NCI-H2029 (cell line): Measurements from ENCODE around the gene PLCD3.
"Not testable (repeated sequence)": the region's sequence is repeated elsewhere in the genome, so short reads cannot be mapped to it uniquely, and the experiment has no call there.

ENCODE experiments used
- DNase-seq: peaks from one replicate; lab custom pipeline; 2025; lab: John Stamatoyannopoulos, UW

The PLCD3 gene

DNA sequence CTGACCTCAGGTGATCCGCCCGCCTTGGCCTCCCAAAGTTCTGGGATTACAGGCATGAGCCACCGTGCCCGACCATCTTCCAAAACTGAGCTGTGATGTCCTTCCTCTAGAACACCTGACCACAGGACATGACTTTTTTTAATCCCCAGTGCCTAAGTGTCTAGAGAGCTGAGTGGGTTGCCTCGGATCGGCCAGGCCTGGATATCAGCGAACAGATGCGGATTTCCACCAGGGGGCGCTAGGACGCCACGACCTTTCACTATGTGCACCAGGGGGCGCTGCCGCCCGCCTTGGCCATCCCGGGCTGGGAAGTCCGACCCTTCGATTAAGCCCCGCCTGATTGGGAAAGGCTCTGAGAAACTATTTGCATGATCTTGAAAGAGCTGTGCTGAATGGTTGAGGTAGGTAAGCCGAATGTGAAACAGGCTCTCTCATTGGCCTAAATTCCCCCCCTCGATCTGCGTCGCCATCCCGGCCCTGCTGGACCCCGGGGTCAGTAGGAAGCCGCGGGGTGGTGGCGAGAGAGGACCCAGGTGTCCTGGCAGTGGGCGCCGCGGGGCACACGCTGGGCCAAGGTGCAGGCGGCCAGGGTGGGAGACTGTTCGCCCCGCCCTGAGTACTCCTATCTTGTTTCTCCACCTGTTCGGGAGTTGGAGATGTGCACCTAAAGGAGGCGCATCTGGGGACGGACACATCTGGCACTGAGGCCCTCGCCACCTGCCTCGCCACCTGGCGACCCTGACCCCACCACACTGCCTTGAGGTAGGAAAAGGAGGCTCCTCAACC, 3.1 kb upstream of the PLCD3 start, which contains the start of gene ACBD4:
ACBD4 (plus strand) TSS at position 496 of the 786 bp plus-strand sequence. CDS start 458 bp downstream, outside the sequence.
- peak; percentile 93 for DNase-seq

DNA sequence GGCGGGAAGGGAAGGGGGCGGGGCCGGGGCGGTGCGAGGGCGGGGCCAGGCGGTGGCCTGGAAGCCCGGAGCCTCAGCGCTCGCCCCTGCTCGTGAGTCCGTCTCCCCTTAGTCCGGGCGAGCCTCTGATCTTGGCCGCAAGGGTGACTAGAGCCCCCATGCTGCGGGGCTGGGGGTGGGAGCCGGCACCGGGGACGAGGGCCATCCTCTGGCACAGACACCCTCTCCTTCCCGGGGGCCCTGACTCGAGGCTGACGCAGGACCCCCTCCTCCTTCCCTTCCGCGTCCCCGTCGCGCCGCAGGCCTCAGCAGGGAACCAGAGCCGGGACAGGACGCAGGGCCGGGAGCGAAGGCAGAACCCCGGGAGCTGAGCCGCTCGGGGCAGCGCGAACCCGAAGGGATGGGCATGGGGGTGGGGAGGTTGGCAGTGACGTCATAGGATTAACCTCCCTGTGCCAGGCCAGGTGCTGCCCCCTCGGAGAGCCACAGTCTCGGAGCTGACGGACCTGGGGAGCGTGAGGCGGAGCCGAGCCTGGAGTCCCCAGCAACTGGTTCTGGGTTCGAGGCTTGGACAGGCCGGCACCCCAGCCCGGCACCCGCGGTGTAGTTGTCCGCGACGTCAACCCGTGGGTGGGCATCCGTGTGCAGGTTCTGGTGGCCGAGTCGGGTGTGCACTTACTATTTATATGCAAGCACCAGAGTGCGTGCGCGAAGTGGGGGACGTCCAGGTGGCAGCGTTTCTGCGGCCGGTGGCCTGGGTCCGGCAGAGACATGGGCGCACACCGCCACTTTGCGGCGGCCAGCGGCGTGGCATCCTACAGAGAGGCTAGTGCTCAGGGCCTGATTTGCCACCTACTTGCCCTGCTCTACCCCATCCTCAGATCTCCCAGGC, 503 bp upstream of the PLCD3 start:
- DNase-seq, result peak; percentile 26

DNA sequence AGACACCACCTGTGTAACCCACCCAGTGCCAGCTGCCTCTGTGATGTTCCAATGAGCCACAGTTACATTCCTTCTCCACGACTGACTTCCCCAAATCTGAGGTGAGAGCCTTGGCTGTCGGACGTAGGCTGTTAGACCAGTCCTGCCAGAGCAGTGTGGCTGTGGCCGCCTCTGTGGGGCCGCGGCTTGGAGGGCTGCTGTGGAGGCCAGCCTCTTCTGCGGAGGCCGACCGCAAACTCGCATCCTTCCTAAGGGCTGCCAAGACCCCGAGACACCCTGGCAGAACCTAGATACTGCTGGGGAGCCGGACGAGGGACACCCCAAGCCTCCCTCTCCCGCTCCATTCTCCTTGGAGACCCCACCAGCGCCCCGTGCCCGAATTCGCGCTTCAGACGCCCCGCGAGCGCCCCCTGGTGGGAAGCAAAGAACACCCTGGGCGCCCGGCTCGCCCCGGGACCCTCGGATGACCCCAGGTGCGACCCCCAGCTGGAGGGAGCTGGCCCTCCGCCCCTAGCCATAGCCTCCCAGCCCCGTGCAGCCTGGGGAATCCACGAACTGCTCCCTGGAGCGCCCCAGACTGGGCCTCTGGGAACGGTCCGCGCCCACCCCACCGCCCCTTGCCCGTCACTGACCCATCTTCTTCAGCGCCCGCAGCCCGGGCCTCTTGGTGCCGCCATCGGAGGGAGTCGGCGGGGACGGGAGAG, 547 bp downstream of the PLCD3 start:
- no peak for DNase-seq

DNA sequence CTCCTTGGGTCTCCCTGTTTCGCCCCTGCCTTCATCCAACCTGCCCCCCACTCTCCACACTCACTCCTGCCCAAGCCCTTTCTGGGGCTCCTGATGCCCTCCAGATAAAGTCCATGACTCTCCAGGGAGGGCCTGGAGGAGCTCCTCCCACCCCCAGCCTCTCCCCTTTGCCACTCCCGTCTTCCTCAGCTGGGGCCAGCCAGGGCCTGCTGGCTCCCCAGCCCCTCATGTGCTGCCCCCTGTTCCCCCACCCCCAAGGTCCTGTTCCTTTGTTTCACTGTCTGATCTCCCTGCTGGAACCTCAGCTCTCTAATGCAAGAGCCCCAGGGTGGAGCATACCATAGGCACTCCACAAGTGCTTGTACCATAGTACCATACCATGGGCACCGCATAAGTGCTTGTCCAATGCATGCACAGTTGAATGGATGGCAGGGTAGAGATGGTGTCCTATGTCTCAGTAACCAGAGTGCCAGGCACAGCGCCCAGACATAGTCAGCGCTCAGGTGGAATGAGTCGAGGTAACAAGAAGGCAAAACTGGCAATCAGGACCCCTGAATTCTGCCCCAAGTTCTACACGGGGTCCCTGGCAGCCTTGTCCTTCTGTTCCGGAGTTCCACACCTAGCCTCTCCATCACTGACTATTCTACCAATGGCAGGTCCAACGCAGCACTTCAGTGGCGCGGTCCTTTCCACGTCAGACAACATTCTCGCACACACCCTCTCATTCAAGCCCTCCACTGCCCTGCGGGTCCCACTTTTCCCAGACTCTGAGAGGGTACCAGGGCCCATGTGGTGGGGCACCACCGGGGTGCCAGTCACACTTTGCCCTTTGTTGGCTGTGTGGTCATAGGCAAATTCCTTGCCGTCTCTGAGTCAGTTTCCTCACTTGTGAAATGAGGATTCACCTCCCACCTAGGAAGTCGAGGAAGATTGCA, 1.4 kb downstream of the PLCD3 start:
- DNase-seq, result no peak

DNA sequence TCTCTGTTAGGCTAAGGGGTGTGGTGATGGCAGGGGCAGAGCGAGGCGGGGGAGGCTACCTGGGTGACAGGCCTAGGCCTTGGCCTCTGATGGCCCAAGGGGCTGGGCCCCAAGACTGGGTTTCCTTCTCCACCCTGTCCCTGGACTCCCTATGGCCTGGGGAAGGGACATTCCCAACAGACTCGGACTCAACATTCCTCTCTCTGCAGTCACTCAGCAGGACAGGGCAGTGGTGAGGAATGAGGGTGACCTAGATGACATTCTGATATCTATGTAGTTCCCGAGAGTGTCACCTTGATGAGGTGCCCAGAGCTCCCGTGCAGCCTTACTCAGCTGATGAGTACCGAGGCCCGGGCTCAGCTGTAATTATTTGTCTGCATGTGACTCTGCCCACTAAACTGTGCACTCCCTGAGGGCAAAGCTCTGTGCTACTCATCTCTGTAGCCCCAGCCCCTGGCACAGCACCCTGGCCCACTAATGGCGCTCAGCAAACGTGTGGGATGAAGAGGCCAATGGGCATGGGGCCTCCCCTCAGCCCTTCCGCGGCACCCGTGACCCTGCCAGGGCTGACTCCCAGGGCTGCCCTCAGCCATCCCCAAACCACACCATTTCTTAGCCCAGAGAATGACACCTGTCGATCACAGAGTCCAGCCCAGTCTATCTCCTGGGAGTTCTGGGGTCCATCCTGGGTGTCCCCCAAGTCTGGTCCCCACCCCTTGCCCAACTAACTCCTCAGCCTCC, 2.2 kb downstream of the PLCD3 start:
- DNase-seq, result no peak

DNA sequence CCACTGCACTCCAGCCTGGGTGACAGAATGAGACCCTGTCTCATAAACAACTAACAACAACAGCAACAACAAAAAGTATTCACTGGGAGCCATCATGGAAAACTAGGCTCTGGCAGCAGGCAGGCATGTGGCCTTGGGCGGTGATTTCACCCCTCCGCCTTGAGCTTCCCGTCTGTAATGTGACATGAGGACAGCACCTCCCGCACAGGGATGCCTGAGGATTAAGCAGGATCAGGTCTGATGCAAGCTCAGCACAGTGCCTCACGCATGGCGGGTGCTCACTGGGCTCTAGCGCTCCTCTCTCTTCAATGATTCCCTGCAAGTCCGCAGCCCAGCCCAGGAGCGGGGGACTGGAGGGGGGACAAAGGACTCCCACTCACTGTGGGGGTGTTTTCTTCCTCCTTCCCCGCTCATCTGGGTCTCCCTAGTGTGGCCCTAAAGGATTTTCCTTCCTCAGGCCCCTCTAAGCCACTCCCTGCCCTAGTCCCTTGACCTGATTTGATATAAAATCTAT, 2.8 kb downstream of the PLCD3 start:
- no peak for DNase-seq

DNA sequence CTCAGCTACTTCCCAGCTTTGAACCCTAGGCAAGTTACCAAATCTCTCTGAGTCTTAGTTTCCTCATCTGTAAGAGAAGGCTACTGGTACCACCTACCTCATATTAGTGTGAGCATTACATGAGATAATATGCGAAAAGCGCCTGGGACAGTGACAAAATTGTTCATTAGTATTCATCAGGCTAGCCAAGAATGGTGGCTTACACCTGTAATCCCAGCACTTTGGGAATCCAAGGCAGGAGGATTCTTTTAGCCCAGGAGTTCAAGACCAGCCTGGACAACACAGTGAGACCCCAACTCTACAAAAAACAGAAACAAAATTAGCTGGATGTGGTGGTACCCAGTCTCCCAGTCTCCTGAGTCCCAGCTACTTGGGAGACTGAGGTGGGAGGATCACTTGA, 3.3 kb downstream of the PLCD3 start:
- DNase-seq, result no peak

DNA sequence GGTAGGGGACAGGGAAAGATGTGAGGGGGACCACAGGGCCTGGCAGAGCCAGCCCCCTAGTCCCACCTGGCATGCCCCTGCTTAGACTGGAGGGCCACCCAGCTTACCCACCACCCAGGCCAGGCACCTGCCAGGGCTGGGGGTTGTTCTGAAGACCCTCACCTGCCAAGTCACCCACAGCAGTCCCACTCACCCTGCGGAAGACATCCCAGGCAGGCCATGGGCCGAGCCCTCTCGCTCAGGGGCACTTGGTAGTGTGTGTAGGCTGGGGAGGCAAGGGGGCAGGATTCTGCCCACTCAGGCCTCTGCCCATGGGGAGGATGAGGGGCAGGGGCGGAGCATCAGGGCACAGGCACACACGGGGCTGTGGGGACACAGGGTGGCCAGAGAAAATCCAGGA, 4.0 kb downstream of the PLCD3 start:
- no peak for DNase-seq

DNA sequence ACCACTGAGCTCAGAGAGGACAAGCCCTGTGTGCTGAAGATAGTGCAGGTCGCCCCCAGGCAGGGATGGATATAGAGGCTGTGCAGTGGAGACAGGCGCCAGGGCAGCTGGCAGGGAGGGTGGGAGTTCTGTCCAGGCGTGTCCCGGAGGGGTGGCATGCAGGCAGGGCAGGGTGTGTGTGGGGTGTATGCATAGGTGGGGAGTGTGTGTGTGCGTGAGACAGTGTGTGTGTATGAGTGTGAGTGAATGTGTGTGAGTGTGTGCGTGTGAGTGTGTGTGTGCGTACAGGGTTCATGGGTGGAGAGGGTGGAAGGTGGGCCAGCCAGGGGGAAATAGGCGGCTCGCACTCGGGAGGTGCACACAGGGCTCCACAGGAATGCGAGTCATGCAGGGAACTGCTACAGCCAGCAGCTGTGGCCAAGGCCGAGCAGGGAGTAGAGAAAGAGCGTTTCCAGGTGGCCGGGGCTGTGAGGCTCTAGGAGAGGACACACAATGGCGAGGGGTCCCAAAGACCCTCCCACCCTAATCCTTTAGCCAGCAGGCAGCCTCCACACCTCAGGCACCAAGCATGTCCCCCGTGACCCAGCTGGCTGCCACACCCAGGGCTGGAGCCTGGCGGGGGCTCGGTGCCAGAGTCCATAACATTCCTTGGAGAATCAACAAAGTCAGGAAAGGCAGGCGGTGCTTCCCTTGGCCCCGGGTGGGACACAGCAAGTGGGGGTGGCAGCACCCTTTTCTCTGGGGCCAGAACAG, 4.6 kb downstream of the PLCD3 start:
- DNase-seq, result no peak

DNA sequence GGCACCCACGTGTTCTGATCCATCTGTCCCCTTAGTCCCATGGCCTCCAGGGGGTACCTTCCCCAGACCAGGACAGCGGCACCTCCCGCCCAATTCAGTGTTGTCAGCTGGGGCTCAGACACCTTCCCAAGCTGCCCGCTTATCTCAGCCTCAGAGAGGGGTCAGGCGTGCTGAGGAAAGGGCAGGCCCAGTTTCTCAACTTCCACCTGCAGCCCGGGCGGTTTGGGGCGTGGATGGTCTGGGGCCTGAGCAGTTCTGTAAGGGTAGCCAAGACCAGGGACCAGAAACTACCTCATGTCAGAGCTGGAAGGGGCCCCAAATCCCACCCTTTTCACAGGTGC, 5.1 kb downstream of the PLCD3 start:
- no peak for DNase-seq

DNA sequence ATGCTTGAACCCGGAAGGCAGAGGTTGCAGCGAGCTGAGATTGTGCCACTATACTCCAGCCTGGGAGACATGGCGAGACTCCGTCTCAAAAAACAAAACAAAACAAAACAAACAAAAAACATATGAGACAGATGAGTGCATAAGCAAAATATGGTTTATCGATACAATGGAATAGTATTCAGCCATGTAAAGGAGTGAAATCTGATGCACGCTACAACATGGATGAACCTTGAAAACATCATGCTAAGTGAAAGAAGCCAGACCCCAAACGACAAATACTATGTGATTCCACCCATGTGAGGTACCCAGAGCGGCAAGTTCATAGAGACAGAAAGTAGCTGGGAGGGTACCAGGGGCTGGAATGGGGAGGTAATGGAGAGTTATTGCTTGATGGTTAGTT, 6.8 kb downstream of the PLCD3 start:
- DNase-seq, result no peak

DNA sequence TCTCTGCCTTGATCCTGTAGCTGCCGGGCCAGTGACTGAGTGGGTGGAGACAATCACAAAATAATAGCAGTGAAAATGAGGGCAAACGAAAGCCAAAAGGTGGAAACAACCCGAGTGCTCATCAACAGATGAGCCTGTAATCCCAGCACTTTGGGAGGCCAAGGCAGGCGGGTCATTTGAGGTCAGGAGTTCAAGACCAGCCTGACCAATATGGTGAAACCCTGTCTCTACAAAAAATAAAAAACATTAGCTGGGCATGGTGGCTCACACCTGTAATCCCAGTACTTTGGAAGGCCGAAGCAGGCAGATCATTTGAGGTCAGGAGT, 7.6 kb downstream of the PLCD3 start:
- DNase-seq, result not testable (repeated sequence)

DNA sequence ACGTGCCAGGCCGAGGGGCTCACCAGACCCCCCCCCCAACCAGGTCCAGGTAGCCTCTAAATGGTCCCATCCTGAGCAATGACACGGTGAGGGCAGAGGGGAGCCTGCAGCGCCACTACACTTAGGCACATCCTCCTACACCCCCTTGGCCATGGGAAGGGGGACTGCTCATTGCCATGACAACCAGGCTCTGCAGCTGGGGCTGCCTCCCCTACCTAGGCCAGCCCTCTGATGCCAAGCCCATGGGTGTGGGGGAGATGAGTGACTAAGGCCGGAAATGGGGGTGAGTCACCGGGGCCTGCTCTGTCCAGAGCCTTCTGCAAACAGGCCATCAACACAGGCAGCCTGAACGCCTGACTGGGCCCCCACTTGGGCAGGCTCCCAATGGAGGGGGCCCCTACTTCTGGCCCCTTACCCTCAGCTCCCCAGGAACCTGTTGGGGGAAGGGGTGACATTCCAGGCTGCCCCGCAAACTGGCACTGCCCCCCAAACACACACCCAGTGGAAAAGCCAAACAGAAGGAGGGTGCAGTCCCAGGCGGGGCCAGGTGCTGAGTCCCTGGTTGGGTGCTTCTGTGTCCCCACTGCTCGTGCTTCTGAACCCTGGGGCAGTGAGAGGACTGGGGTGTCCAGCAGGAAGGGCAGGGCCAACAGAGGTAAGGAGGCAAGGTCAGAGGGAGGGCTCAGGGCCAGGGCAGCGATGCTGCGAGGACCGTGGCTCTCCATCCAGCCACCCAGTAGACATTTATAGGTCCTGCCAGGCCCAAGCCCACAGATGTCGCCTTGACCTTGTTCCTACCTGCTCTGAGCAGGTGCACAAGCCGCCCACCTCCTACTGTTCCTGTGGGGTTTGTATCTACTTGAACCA, 8.2 kb downstream of the PLCD3 start:
- DNase-seq, result no peak

DNA sequence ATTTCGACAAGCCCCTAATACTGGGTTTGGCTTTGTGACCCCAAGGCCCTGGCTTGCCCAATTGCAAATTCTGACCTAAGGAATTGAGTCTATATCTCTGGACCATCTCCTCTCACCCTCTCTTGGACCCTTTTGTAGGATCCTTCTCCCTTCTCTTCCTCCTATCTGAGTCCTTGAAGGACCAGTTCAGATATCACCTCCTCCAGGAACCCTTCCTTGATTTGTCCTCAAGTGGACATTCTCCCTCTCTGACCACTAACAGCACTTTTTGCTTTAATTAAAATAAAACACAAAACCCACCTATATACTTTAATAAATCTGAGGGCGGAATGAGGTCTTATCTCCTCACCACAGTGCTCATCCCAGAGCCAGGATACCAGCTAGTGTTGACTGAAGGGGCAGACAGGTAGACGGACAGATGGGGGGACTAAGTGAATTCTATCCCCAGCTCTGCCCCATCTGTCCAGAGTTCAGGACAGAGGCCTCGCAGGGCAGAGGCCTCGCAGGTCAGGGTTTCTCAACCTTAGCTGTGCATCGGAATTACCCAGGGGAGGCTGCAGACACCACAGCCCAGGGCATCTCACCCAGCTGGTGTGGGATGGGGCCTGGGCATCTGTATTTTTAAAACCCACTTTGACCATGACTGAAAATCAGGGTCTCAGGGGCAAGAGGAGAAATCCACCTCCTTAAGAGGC, 9.1 kb downstream of the PLCD3 start:
- DNase-seq, result no peak

DNA sequence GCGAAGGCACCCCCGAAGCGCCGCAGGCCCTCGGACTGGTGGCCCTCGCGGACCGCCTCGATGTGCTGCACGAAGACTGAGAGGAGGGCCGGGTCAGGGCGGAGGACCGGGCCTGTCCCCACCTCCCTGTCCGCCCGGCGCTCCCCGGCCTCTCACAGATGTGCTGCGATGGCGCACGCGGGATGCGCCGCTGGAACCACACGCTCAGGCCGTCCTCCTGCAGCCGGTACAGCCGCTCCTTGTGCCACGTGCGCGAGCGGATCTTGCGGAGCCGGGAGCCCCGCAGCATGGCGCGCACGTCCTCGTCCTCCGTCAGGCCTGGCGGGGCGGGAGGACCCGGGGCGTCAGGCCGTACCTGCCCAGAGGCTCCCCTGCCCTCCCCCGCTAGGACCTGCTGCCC, 11.3 kb downstream of the PLCD3 start:
- no peak for DNase-seq

DNA sequence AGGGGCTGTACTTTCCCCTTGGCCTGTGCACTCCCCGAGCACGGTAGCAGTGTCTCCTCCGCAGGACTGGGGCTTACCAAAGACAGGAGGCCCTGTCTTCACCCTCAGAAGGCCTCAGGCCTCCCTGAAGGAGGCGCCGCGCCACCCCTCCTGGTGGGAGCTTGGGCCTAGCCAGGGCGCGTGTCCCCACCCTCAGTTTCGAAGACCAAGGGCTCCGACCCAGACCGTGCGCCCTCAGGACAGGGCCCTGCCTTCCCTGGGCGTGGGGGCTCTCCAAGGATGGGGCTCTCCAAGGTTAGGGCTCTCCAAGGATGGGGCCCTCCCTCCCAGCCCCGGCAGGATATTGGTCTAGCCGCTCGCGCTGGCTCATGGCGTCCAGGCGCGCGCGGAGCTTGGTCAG, 11.8 kb downstream of the PLCD3 start:
- no peak for DNase-seq

DNA sequence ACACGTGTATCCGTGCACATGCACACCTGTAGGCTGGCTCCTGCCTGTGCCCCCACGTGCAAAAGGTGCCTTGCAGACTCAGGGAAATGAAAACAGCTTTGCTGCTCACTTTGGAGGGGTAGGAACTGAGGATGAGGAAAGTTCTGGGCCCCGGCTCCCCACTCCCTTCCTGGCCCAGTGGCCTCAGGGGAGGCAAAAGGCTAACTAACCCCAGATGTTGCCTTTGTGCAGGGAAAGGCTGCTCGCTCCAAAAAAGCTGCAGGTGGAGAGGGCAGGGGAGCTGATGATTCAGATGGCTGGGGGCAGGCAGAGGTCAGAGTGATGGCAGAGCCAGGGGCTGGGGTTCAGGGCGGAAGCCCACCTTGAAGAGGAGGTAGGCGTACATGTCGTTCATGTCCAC, 12.4 kb downstream of the PLCD3 start:
- DNase-seq, result no peak

DNA sequence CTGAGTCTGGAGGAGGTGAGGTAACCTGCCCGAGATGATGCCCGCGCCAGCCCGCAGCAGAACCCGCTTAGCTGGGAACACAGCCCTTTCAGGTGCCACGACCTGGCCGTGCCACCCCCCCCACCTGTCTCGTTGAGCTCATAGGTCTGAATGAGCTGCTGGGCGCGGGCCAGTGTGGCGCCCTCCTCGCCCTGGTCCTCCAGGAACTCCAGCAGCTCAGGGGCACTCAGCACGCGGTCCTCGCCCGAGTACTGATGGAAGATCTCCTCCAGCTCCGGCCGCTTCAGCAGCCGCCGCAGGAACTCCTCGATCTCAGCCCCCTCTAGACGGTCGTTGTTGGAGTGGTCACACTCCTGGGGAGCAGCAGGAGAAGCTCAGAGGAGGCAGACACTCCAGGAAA, 13.6 kb downstream of the PLCD3 start:
- DNase-seq, result no peak
